ENCODE results near the gene USP48.

GRCh38 chr1:21707891-21708290 lies 75.1 kb downstream of the USP48 start:
- no peak for TF ChIP-seq EP300 (IDR thresholded peaks at IDR 0.05; ENCODE audit: borderline replicate concordance in 1 of 2, control insufficient read depth in 1 of 2, low read depth in 2 of 2, low read length in 2 of 2)
- no peak for TF ChIP-seq BCL3 (IDR thresholded peaks at IDR 0.05; ENCODE audit: borderline replicate concordance, insufficient read depth, low read depth, low read length, poor library complexity, severe bottlenecking)
- no peak for TF ChIP-seq CHD2 (IDR thresholded peaks at IDR 0.05; ENCODE audit: borderline replicate concordance, low read depth, low read length)
- no peak for TF ChIP-seq POLR2A (IDR thresholded peaks at IDR 0.05; ENCODE audit: low read depth, low read length)
- no peak for TF ChIP-seq TCF7 (IDR thresholded peaks at IDR 0.05; ENCODE audit: borderline replicate concordance)
- TF ChIP-seq MXI1 (IDR thresholded peaks at IDR 0.05; ENCODE audit: low read depth, low read length) = no peak
- no peak for TF ChIP-seq CTCF (IDR thresholded peaks at IDR 0.05 in 2 of 3, conservative IDR thresholded peaks at IDR 0.05 in 1 of 3; ENCODE audit: control insufficient read depth in 2 of 3, extremely low read depth in 1 of 3, insufficient read depth in 1 of 3, low read depth in 3 of 3, low read length in 3 of 3)

All from GM12878 (cell line).